GM10266 (cell line): ENCODE results near the gene EPHB6.

Source experiments
- DNase-seq: peaks from one replicate; pipeline ENCODE4 v3.0.0; 2012; ENCODE audit errors: extremely low spot score
- CTCF ChIP-seq: IDR thresholded peaks from 2 replicates; pipeline ENCODE4 v1.5.1; 2012; ENCODE audit warnings: mild to moderate bottlenecking, low read depth; ENCODE audit not compliant: control insufficient read depth, insufficient read depth; ENCODE audit errors: missing control alignments

Gene EPHB6

GRCh38 chr7:142908921-142909890 is 54.3 kb downstream of the EPHB6 start:
- TF ChIP-seq CTCF = peak; percentile 41
- DNase-seq = peak; percentile 26

- DNase-seq = no peak
- TF ChIP-seq CTCF = no peak
Observed at GRCh38 chr7:142910031-142910433, 55.2 kb downstream of the EPHB6 start.

GRCh38 chr7:142910481-142910880 is 55.6 kb downstream of the EPHB6 start:
- TF ChIP-seq CTCF = no peak
- DNase-seq = no peak

GRCh38 chr7:142913051-142913450 is 58.2 kb downstream of the EPHB6 start:
- no peak for DNase-seq
- TF ChIP-seq CTCF = no peak

GRCh38 chr7:142913566-142913965 is 58.7 kb downstream of the EPHB6 start:
- TF ChIP-seq CTCF = no peak
- no peak for DNase-seq

GRCh38 chr7:142914121-142914520 is 59.2 kb downstream of the EPHB6 start:
- no peak for TF ChIP-seq CTCF
- no peak for DNase-seq

- no peak for TF ChIP-seq CTCF
- no peak for DNase-seq
Observed at GRCh38 chr7:142915315-142915714, 60.4 kb downstream of the EPHB6 start.
